HG03342 (cell line): Measurements from ENCODE around the gene DENND4A.

Experiments used
- ATAC-seq: cut with Tn5 transposase; IDR thresholded peaks from one replicate; pipeline ENCODE4 v1.9.1; 2021; ENCODE audit warnings: mild to moderate bottlenecking, moderate library complexity; ENCODE audit not compliant: unreplicated experiment

Gene DENND4A

DNA sequence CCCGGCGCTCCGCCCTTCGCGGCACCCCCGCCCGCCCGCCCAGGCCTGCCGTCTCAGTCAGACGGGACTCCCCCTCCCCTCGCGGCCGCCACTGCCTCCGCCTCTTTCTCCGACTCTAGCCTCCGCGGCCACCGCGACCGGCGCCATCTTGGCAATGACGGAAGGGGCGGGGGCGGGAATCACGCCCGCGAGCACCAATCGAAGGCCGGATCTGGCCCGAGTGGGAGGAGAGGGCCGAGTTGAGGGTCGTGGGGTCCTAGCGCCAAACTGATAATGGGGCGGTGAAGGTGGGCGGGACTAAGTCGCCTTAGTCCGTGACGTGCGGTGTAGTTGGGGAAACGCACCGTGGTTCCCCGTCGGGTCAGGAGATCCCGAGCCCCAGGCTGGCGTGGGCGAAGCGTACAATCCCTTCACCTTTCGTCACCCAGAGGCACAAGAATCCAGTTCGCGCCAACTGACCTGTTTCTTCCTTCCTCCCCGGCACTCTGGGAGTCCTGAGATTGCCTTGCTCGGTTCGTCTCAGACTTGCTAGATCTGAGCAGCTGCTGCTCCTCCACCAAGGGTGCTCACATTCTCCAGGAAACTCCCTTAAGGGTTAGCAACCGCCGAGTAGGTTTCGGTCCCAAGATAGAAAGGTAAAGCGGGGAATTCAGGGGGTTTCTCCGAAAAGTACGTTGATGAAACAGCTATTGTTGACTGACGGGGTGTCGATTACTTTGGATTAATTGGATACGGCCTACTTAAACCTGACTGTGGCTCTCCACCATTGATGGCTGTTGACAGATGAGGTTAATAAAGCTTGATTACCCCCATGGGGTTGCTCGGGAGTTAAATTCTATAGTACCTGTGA is at the start of gene DENND4A:
Gene DENND4A, minus strand, starts transcription at position 156 of the 850 bp plus-strand sequence. CDS start 35,843 bp downstream, outside the sequence.
- ATAC-seq, result peak; percentile 77

DNA sequence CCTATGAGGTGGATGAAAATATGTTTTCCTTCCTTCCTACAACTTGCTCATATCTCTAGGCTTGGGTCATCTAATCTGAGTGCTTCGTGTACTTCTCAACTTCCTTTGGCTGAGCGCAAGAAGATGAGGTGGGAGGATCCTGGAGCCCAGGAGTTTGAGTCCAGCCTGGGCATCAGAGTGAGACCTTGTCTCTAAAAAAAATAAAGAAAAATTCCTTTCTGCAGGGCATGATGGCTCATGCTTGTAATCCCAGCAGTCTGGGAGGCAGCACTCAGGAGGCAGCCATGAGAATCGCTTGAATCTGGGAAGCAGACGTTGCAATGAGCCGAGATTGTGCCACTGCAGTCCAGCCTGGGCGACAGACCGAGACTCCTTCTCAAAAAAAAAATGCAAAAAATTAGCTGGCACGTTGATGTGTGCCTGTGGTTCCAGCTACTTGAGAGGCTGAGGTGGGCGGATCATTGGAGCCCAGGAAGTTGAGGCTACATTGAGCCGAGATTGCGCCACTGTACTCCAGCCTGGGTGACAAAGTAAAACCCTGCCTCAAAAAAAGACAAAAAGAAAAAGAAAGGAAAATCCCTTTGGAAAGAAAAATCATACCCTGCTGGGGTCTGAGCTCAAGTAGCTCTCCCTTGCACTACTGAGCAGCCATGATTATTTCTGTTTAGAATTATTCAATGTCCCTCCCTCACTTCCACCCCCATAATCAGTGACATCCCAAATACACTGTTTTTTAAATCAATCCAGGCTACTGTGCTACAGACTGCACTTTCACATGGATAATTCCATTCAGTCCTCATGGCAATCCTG is 49.2 kb upstream of the DENND4A start:
- no peak for ATAC-seq

DNA sequence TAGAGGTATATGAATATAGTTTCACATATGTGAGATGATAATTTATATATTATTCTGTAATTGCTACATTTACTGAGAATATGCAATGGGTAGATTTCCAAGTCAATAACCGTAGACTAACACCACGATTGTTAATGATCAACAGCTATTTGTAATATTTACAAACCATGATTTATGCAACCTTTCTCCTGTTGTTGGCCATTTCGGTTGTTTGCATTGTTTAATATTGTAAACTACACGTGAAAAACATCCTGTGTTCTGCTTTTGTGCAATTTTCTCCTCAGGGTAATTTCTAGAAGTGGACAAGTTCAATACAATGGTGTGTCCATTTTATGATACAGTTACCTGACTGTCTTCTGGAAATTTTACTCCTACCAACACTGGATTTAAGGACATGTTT is 47.9 kb upstream of the DENND4A start:
- ATAC-seq, result no peak

- ATAC-seq, result no peak
Measured at GRCh38 chr15:65839354-65839901, 47.3 kb upstream of the DENND4A start.

DNA sequence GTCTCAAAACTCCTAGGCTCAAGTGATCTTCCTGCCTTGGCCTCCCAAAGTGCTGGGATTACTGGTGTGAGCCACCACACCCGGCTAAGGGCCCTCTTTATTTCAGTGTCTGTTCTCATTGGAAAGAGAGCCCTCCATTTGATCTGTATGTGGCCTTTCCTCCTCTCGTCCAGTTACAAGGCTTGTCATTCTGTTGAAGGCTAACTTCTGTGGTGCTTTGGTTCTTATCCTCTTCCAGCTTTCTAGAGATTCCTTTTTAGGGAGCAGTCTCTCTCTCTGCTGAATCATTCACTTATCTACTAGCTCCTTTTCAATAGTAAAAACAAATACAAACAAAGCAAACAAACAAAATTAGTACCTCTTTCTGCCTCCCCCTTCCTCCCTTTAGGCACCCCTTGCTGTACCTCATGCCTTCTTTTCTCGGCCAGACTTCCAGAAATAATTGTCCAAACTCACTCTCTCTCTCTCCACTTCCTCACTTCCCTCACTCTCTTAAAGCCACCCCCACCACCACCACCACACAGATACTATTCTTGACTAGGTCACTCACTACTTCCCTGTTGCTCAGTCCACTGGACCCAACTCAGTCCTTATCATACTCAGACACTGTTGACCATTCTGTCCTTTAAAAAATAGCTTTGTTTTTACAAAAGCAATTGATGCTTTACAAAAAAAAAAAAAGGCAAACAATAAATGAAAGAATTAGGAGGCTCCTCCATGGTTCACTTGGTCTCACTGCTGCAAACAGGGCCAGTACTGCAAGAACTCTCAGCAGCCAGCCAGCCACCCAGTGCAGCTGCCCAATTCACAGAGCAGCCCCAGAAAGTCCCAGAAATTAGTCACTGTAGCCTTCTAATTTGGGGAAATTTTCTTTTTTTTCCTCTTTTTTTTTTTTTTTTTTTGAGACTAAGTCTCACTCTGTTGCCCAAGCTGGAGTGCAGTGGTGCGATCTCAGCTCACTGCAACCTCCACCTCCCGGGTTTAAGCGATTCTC is 45.5 kb upstream of the DENND4A start:
- no peak for ATAC-seq

DNA sequence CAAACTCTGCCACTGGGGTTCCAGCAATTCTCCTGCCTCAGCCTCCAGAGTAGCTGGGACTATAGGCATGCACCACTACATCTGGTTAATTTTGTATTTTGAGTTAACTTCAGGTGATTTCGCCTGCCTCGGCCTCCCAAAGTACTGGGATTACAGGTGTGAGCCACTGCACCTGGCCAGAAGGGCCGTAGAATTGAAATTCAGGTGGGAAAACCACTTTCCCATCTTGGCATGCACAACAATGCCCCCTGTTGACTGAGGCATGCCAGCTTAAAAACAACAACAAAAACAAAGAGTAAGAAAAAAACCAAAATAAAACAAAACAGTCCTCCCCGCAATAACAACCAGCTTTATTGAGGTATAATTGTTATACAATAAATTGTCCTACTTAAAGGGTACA is 44.6 kb upstream of the DENND4A start:
- ATAC-seq, result no peak

DNA sequence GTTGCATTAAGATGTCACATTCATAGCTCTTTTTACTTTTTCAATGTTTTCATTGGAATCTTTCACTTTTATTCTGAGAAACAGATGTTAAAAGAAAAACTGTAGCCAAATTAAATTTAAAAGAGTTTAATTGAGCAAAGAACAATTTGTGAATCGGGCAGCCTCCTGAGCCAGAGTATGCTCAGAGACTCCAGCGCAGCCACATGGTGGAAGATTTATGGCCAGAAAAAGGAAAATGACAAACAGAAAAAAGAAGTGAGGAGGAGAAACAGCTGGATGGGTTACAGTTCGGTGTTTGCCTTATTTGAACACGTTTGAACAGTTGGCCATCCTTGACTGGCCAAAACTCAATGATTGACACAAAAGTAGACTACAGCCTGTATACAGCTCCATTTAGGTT is 43.4 kb upstream of the DENND4A start:
- no peak for ATAC-seq

DNA sequence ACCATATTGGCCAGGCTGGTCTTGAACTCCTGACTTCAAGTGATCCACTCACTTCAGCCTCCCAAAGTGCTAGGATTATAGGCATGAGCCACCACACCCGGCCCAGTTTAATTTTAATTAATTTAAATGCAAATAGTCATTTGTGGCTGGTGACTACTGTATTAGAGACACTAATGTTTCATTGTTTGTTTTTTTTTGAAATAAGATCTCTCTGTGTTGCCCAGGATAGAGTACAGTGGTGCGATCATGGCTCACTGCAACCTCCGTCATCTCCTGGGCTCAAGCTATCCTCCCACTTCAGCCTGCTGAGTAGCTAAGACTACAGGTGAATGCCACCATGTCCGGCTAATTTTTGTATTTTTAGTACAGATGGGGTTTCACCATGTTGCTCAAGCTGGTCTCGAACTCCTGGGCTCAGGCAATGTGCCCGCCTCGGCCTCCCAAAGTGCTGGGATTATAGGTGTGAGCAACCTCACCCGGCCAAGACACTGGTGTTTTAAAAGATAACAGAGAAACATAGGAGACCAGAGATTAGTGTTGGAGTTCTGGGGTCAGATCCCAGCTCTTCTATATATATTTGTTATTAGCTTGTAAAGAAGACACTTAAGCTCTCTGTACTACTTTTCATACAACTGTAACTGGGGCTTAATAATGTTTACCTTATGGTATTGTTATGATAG is 42.6 kb upstream of the DENND4A start:
- no peak for ATAC-seq

DNA sequence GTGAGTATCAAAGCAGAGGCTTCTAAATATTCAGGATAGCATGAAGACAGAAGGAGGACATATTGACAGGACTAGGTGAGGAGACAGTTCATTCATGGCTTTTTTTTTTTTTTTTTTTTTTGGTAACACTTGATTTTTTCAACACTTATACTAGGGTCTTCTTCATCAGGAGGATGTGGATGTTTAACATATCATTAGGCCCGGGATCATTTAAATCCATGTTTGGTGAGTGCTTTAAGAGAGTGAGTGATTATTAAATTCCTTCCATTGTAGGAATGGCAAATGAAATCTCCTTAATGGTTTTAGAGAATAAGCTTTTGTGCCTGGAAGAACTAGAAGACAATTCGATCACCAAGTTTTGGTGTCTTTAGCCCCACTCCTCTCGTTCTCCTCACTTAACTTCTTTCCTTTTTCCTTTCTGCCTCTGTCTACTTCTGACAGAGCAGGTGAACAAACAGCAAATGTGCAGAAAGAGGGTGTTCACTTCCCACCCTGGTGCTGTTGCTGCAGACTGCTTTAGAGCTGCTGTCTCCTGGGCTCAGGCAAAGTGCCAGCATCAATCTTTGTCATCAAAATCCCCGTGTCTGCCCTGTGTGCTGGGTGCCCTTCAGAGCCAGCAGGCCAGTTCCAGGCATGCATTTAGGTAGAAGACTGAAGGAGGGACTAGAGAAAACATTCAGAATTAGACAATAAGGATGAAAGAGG is 41.6 kb upstream of the DENND4A start:
- ATAC-seq, result no peak

DNA sequence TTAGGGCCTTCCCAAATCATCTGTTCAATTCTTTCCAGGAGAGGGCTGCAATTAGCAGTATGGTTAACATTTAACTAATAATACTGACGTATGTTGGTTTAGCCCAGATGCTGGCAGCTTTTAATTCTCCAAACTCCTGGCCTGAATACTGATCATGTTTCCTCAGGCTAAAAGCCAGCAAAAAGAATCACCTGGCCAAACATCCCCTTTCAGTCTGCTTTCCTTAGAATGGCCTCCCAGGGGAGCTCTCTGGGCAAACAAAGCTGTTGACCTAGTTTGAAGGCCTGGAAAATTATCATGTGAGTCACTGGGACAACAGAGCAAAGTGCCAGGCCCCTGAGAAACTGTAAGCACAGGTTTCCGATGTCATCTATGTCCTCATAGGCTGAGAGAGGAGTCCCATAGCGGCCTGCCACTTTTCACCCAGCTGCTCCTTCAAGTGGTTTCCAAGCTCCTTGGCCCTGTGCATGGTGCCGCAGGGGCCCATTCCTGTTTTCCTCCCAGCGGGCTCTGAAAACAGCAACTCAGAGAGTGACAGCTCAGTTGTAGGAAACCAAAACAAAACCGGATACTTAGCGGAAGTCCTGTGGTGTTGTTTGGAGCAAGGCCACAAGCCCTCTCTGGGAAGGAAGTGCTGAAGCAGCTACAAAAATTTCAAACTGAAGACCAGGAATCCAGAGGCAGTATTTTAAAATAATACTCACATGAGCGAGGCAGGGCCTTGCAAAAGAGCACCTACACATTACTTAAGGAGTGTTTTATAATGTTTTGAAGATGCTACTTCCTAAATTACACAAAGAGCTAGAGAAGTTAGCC is 40.7 kb upstream of the DENND4A start:
- ATAC-seq, result peak; percentile 47

DNA sequence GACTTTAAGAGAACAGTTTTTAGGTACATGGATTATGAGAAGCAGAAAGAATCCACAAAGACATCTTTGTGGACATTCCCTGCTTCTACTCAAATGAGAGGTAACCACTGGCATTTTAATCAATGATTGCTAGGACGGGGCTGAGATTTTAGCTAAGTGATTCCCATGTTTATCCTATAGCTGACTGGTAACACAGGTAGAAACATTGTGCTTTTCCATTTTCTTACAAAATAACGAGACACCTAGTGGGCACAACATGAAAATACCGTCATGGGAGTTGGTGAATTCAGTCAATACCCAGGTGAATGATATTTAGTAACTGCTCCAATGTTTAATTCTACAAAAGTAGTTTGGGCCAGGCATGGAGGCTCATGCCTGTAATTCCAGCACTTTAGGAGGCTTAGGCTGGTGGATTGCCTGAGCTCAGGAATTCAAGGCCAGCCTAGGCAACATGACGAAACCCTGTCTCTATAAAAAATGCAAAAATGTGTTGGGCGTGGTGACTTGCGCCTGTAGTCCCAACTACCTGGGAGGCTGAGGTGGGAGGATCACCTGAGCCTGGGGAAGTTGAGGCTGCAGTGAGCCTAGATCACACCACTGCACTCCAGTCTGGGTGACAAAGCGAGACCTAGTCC is 37.2 kb upstream of the DENND4A start:
- no peak for ATAC-seq

- no peak for ATAC-seq
Measured at GRCh38 chr15:65828585-65828984, 36.5 kb upstream of the DENND4A start.

DNA sequence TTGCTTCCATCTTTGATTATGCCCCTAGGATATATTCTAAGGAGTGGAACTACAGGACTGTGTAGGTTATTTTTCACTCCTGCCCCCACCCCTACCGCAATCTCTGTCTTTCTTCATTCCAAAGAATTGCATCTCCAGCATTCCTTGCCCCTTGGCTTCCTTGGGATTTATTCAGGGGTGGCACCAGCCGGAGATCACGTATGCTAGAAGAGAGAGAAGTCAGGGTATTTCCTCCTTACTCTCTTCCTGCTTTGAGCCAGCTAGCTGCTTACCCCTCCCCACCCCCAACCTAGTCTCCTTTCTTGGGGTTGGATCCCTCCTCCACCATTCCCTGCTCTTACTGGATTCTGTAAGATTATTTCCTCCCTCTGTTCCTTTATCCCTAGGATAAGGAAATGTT is 35.0 kb upstream of the DENND4A start:
- no peak for ATAC-seq

- ATAC-seq, result no peak
Measured at GRCh38 chr15:65824941-65825544, 33.0 kb upstream of the DENND4A start.

DNA sequence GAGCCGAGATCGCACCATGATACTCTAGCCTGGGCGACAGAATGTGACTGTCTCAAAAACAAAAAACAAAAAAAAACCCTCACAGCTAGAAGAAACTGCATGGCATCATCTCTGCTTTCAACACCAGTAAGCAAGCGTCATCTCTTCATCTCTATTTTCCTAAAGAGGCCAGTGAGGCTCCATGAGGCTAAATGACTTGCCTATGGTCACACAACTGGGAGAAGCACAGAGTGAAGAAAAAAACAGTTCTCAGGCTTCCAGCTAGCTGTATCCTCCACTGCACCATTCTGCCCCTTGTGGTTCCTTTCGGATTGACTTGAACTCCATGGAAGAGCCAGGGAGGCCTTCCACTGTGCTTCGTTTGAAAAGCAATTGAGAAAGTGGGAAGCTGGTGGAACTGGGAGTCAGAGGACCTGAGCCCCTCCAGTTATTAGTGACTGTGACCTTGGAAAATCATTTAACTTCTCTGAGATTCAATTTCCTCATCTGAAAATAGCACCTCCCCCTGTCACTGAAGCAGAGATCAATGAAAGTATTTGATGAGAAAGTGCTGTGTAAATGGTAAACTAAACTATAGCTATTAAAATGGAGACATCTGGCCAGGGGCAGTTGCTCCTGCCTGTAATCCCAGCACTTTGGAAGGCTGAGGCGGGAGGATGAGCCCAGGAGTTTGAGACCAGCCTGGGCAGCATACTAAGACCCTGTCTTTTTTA is 32.1 kb upstream of the DENND4A start:
- no peak for ATAC-seq

DNA sequence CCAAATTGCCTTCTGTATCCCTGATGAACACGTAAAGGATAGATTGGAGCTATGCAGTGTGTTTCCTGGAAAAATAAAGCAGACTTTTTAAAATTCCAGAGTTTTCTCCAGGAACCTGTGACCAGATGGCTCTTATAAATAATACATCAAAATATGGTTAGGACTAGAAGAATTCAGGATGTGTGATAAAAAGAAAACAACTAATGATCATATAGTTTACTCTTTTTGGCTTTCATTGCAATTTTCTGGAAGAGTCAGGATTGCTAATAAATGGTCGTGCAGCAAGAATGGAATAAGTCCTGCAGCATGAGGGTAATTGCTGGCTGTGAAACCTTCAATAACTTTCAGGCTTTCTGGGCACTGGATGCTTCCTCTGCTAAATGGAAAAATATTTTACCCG is 30.2 kb upstream of the DENND4A start:
- no peak for ATAC-seq

- no peak for ATAC-seq
Measured at GRCh38 chr15:65821070-65821469, 29.0 kb upstream of the DENND4A start.
